ENCODE data around the gene NR5A1.

GRCh38 chr9:124520206-124520596 lies 13.0 kb upstream of the NR5A1 start:
- TF ChIP-seq GATA3 (IDR thresholded peaks at IDR 0.05; ENCODE audit: low read depth, low read length) (no peak), GATA2 (IDR thresholded peaks at IDR 0.05; ENCODE audit: low read depth, low read length) (no peak)

Measured in SH-SY5Y (cell line).